GM10248 (cell line): ENCODE results near the gene SURF4.
A peak's percentile ranks its signal among the peaks of the same experiment; 100 is the strongest.
"Not testable (repeated sequence)": the region's sequence is repeated elsewhere in the genome, so short reads cannot be mapped to it uniquely, and the experiment has no call there.

Experiments
- CTCF ChIA-PET: fragments of 300-600 bp; sonication (Branson Sonifier 250); formaldehyde crosslinking; extraction: SDS; loops from one replicate; lab custom pipeline; 2021; ENCODE audit warnings: antibody characterized with exemption; lab: Yijun Ruan, JAX
- POLR2A ChIA-PET: fragments of 350-650 bp; sonication (Branson Sonifier 250); formaldehyde crosslinking; extraction: SDS; loops from one replicate; lab custom pipeline; 2020; ENCODE audit warnings: antibody characterized with exemption; lab: Yijun Ruan, JAX
- DNase-seq: peaks from one replicate; pipeline ENCODE4 v3.0.0; 2012; ENCODE audit errors: extremely low spot score
- TF ChIP-seq, protein P1 (sequence below): IDR thresholded peaks from 2 replicates; pipeline ENCODE4 v1.5.1; 2012; ENCODE audit warnings: mild to moderate bottlenecking, low read depth; ENCODE audit errors: extremely low read depth, missing control alignments, control extremely low read depth

SURF4 gene

GRCh38 chr9:133397895-133398294 lies 22.0 kb upstream of the SURF4 start:
- ChIA-PET CTCF (interaction anchor here (1.2 kb wide), 1 partner anchor 8 kb away, joined by 4 read pairs; no protein-coding TSS in a partner anchor), POLR2A (no interaction called here)
- TF ChIP-seq, protein P1, sequence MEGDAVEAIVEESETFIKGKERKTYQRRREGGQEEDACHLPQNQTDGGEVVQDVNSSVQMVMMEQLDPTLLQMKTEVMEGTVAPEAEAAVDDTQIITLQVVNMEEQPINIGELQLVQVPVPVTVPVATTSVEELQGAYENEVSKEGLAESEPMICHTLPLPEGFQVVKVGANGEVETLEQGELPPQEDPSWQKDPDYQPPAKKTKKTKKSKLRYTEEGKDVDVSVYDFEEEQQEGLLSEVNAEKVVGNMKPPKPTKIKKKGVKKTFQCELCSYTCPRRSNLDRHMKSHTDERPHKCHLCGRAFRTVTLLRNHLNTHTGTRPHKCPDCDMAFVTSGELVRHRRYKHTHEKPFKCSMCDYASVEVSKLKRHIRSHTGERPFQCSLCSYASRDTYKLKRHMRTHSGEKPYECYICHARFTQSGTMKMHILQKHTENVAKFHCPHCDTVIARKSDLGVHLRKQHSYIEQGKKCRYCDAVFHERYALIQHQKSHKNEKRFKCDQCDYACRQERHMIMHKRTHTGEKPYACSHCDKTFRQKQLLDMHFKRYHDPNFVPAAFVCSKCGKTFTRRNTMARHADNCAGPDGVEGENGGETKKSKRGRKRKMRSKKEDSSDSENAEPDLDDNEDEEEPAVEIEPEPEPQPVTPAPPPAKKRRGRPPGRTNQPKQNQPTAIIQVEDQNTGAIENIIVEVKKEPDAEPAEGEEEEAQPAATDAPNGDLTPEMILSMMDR = no peak
- no peak for DNase-seq

DNA sequence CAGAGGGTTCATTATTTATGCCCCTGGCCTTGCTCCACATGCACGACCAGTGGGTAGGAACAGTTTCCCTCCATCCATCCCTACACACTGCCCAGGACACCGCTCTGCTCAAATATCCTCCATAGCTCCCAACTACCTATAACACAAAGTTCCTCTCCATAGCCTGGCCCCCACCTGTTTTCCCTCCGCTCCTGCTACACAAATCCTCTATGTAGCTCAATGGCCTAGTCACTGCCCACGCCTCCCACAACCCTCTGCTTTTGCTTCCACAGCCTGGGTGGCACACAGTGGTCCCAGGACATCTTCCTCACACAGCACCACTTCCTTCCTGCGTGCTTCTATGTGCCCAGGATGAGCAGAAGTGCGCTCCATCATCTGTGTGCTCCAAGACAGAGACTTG lies 21.5 kb upstream of the SURF4 start:
- DNase-seq = no peak
- CTCF ChIA-PET = no interaction called here
- POLR2A ChIA-PET = interaction anchor here (1.4 kb wide), 1 partner anchor 87 kb away, joined by 3 read pairs; no protein-coding TSS in a partner anchor
- TF ChIP-seq, protein P1 = no peak

DNA sequence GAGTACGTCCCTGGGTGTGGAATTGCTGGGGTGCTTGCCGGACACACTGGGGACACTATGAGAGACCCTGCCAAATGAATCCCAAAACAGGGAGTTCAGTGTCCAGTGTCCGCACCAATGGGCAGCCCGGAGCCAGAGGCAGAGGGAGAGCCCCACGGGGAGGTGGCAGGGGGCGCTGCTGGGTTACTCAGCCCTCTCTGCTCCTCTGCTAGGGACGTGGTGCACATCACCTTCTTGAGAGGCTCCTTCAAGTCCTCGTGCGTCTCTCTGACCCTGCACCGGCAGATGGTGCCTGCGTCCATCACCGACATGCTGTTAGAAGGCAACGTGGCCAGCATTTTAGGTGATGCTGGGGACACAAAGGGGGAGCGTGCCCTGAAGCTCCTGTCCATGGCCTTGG lies 21.1 kb upstream of the SURF4 start:
- DNase-seq = no peak
- CTCF ChIA-PET = interaction anchor here (1.7 kb wide), 1 partner anchor 81 kb away, joined by 5 read pairs; the partner anchor contains the start of gene SLC2A6
- POLR2A ChIA-PET = interaction anchor here (1.4 kb wide), 1 partner anchor 88 kb away, joined by 3 read pairs; no protein-coding TSS in a partner anchor
- TF ChIP-seq, protein P1 = peak; percentile 36

DNA sequence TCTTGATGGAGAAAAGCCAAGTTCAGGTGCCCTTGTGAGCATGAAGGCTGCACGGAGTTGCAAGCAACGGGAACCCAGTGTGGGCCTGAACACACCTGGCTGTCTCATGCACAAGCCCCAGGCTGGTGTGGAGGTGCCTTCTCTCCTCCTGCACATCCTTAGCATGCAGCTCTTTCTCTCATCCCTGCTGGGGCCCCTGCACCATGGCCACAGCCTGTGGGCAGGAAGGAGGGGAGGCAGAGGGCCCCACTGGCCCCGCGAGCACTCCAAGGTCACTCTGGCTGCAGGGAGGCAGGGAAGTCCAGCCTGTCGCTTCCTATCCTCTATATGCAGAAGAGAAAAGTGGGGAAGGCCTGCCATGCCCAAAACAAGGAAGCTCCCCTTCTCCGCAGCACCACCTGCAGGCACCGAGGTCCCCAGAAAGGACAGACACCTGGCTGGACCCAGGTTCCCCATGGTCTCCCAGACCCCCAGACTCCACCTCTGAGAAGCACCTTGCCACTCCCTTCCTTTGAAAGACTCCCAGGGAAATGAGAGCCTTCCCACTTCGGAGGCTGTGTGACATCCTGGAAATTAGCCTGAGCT lies 18.9 kb upstream of the SURF4 start:
- no peak for DNase-seq
- ChIA-PET CTCF (interaction anchor here (1.8 kb wide), 1 partner anchor 11 kb away, joined by 6 read pairs; no protein-coding TSS in a partner anchor), POLR2A (no interaction called here)
- TF ChIP-seq, protein P1 = no peak

GRCh38 chr9:133393399-133393798 lies 17.5 kb upstream of the SURF4 start:
- ChIA-PET CTCF (no interaction called here), POLR2A (no interaction called here)
- no peak for DNase-seq

GRCh38 chr9:133392308-133392707 lies 16.4 kb upstream of the SURF4 start:
- POLR2A ChIA-PET, CTCF ChIA-PET: not testable (repeated sequence)

More at GRCh38 chr9:133393399-133393798, 17.5 kb upstream of the SURF4 start:
- TF ChIP-seq, protein P1 = no peak

DNA sequence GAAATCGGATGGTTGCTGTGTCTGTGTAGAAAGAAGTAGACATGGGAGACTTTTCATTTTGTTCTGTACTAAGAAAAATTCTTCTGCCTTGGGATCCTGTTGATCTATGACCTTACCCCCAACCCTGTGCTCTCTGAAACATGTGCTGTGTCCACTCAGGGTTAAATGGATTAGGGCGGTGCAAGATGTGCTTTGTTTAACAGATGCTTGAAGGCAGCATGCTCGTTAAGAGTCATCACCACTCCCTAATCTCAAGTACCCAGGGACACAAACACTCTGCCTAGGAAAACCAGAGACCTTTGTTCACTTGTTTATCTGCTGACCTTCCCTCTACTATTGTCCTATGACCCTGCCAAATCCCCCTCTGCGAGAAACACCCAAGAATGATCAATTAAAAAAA lies 15.6 kb upstream of the SURF4 start:
- POLR2A ChIA-PET, DNase-seq, CTCF ChIA-PET: not testable (repeated sequence)

More at GRCh38 chr9:133392308-133392707, 16.4 kb upstream of the SURF4 start:
- DNase-seq = not testable (repeated sequence)
